Measurements from ENCODE around the gene C20orf173.
"Not testable (repeated sequence)": the region's sequence is repeated elsewhere in the genome, so short reads cannot be mapped to it uniquely, and the experiment has no call there.

Gene C20orf173

DNA sequence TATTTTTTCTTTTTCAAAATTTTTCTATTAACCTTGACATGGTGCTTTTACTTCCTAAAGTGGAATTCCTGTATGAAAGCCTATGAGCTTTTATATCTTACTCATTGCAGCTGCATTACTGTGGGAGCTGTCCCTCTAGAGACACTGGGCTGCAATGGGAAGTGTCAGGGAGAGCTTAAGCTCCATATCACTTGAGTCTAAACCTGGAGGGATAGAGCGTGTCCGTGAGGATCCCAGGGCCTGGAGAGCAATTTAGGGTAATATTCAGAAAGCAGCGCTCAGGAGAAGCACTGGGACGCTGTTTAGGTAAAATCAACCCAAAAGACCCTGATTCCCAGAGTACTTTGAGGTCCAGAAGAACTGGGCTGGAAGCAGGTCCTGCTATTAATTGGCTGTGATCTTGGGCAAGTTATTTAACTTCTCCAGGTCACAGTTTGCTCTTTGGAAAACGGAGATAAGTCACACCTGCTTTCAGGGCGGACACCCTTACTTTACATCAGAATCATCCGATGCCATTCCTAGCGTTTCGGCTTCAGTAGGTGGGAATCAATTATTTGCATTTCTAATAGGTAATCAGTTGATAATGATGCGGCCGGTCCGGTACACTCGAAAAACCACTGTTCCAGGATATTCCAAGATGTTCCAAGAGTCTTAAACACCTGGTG is 11.8 kb upstream of the C20orf173 start:
- H3K4me3 ChIP-seq (replicated peaks in 1 of 2; ENCODE audit: low read depth in 2 of 2, low read length in 2 of 2), result peak overlapping the region; percentile 86 to 94
- TF ChIP-seq, protein P1, sequence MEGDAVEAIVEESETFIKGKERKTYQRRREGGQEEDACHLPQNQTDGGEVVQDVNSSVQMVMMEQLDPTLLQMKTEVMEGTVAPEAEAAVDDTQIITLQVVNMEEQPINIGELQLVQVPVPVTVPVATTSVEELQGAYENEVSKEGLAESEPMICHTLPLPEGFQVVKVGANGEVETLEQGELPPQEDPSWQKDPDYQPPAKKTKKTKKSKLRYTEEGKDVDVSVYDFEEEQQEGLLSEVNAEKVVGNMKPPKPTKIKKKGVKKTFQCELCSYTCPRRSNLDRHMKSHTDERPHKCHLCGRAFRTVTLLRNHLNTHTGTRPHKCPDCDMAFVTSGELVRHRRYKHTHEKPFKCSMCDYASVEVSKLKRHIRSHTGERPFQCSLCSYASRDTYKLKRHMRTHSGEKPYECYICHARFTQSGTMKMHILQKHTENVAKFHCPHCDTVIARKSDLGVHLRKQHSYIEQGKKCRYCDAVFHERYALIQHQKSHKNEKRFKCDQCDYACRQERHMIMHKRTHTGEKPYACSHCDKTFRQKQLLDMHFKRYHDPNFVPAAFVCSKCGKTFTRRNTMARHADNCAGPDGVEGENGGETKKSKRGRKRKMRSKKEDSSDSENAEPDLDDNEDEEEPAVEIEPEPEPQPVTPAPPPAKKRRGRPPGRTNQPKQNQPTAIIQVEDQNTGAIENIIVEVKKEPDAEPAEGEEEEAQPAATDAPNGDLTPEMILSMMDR (IDR thresholded peaks at IDR 0.05; ENCODE audit: low read depth, low read length), result no peak
- no peak for DNase-seq (ENCODE audit: low read depth in 2 of 2)

GRCh38 chr20:35539756-35540212 is 10.3 kb upstream of the C20orf173 start:
- DNase-seq (ENCODE audit: low read depth in 2 of 2), result peak in 1 of 2 donors; percentile 15
- no peak overlapping the region for H3K4me3 ChIP-seq (replicated peaks in 1 of 2; ENCODE audit: low read depth in 2 of 2, low read length in 2 of 2)
- TF ChIP-seq, protein P1 (IDR thresholded peaks at IDR 0.05; ENCODE audit: low read depth, low read length), result no peak

DNA sequence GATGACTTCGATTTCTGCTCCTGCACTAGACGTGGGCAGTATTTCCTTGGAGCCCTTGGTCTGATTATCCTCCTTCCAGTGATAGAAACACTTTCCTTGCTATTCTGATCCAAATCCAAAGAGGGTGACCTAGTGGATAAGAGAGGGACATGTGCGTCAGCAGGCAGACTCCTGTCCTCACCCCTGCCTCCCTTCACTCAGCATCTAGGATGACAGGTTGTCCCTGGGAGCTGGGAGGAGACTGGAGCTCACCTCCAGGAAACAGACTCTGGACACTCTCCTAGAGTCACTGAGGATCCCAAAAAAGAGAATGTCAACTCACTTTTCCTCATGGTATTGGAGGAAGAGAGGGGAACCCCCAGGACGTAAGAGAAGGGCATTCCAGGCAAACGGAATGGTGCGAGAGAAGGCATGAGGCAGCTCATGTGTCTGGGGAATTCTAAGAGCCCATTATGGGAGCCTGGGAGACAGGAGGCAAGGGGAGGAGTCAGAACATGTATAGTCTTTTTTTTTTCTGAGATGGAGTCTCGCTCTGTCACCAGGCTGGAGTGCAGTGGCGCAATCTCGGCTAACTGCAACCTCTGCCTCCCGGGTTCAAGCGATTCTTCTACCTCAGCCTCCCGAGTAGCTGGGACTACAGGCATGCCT is 2.2 kb downstream of the C20orf173 start:
- no peak overlapping the region for H3K4me3 ChIP-seq (replicated peaks in 1 of 2; ENCODE audit: low read depth in 2 of 2, low read length in 2 of 2)
- DNase-seq (ENCODE audit: low read depth in 2 of 2), result peak in 1 of 2 donors; percentile 22
- TF ChIP-seq, protein P1 (IDR thresholded peaks at IDR 0.05; ENCODE audit: low read depth, low read length), result no peak

DNA sequence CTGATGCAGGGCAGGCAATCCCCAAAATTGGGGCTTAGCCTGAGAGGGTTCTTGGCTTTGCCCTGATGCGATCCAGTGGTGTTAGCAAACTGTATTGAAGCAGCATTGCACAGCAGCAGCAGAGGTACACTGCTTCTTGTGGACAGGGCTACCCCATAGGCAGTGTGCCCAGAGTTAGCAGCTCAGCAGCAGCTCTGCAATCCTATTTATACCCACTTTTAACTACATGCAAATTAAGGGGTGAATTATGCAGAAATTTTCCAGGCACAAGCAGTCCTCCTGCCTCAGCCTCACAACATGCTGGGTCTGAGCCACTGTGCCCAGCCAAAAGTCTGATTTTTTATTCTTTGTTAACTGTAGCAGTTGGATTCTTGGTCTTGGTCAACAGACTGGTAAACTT is 3.8 kb downstream of the C20orf173 start:
- TF ChIP-seq, protein P1 (IDR thresholded peaks at IDR 0.05; ENCODE audit: low read depth, low read length), result no peak
- no peak overlapping the region for H3K4me3 ChIP-seq (replicated peaks in 1 of 2; ENCODE audit: low read depth in 2 of 2, low read length in 2 of 2)
- no peak for DNase-seq (ENCODE audit: low read depth in 2 of 2)

DNA sequence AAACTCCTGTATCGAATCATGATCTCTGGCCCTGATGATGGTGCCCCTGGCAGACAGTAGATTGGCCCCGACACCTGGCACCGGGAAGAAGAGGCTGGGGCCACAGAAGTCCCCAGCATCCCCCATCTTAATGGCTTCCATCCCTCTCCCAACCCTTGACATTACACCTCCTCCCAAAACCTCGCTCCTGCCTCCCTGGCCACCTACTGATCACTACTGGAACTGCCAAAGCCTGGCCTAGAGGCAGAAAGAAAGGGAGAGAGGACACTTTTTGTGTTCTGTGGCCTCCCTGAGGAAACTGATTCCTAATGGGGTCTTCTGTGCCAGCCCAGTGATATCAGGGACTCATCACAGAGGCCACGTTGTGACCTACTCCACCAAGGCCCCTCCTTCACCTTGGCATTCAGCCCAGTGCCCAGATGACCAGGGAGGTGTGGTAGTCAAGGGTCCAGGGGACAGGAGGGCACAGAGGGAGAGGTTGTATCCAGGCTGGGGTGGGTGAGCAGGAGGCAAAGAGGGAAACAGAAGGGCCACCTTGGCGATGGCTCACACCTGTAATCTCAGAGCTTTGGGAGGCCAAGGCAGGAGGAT is 6.1 kb downstream of the C20orf173 start:
- TF ChIP-seq, protein P1 (IDR thresholded peaks at IDR 0.05; ENCODE audit: low read depth, low read length), result peak; percentile 81
- no peak overlapping the region for H3K4me3 ChIP-seq (replicated peaks in 1 of 2; ENCODE audit: low read depth in 2 of 2, low read length in 2 of 2)
- peak; percentile 22 to 33 for DNase-seq (ENCODE audit: low read depth in 2 of 2)

GRCh38 chr20:35518955-35519354 is 10.5 kb downstream of the C20orf173 start:
- DNase-seq (ENCODE audit: low read depth in 2 of 2), result no peak
- no peak overlapping the region for H3K4me3 ChIP-seq (replicated peaks in 1 of 2; ENCODE audit: low read depth in 2 of 2, low read length in 2 of 2)
- TF ChIP-seq, protein P1 (IDR thresholded peaks at IDR 0.05; ENCODE audit: low read depth, low read length), result no peak

GRCh38 chr20:35517767-35518166 is 11.7 kb downstream of the C20orf173 start:
- H3K4me3 ChIP-seq (replicated peaks in 1 of 2; ENCODE audit: low read depth in 2 of 2, low read length in 2 of 2); DNase-seq (ENCODE audit: low read depth in 2 of 2): not testable (repeated sequence)

Data from cardiac fibroblast (primary cell).